ENCODE measurements around the gene TMEM144. TPM values are rescaled to one million over a fixed set of nuclear protein-coding genes. Genes with fewer than 3 reads are reported as not detected.

The TMEM144 gene
- total RNA-seq, 5 donors from 2014 or later (not counting 1 experiment from before 2014, with no cell fraction given) = 0.09 to 0.32 TPM; not detected in 3

- no CpG with 5 or more reads among the region's 1 CpG for WGBS (ENCODE audit: insufficient coverage)
- Mint-ChIP-seq H3K36me3 (no peaks in the 10 kb centered on the region), H3K4me1 (no peaks in the 10 kb centered on the region), H3K4me3 (no peak overlapping the region), H3K27me3 (peaks cover 0 to 4% of the 10 kb centered on the region in 2 donors), H3K9me3 (peaks cover 2 to 14% (median 5%) of the 10 kb centered on the region in 3 donors), H3K27ac (no peak overlapping the region)
- CTCF ChIA-PET = no interaction called here
- H3K36me3 ChIP-seq (ENCODE audit: control insufficient read depth in 2 of 2, extremely low read depth in 1 of 2, insufficient read depth in 1 of 2, low read length in 1 of 2) = no peaks in the 10 kb centered on the region
- ATAC-seq (replicated peaks in 1 of 4) (no peak), DNase-seq (no peak)
- no peak overlapping the region for H3K27ac ChIP-seq (ENCODE audit: low read length)
- H3K4me3 ChIP-seq (ENCODE audit: control insufficient read depth in 1 of 2, extremely low read depth in 1 of 2, low read length in 1 of 2) = no peak overlapping the region
- no peaks in the 10 kb centered on the region for H3K4me1 ChIP-seq (ENCODE audit: control insufficient read depth in 1 of 2, extremely low read depth in 1 of 2, insufficient read depth in 2 of 2, low read length in 2 of 2)
- H3K9me3 ChIP-seq = no peaks in the 10 kb centered on the region
- POLR2A ChIA-PET = no interaction called here
- H3K27me3 ChIP-seq (replicated peaks in 1 of 2; ENCODE audit: control insufficient read depth in 2 of 2, extremely low read depth in 1 of 2, insufficient read depth in 2 of 2, low read length in 1 of 2) = no peaks in the 10 kb centered on the region
Measured at GRCh38 chr4:158304694-158305093, 94.4 kb downstream of the TMEM144 start.

Other genes starting within 250 kb of the TMEM144 start
- gene GASK1B, start 37.5 kb upstream of the TMEM144 start, total RNA-seq = under 1 TPM in 3 of 5 donors, not detected in 2; 0.30 to 0.57 (median 0.41) TPM

Data from T-cell (primary cell).